ENCODE measurements around the gene DHX16. TPM values are rescaled to one million over a fixed set of nuclear protein-coding genes. Genes with fewer than 3 reads are reported as not detected.

DHX16 gene
- total and polyA plus RNA-seq, 9 of the 15 experiments (the other 6 are each of a cell fraction or from before 2014, with no cell fraction given): 14.6 to 66.1 (median 47.5) TPM

GRCh38 chr6:30617565-30618269 is 55.1 kb downstream of the DHX16 start, which contains the start of gene MRPS18B (continued):
- no peak for TF ChIP-seq RNF219 (CRISPR knock-in tag; IDR thresholded peaks at IDR 0.05)
- 0 out of 2 replicates have a peak, but pooled peaks have one; percentile 25 for TF ChIP-seq ZNF830 (CRISPR knock-in tag; IDR thresholded peaks at IDR 0.05)
- peak; percentile 99 for TF ChIP-seq SAP30 (IDR thresholded peaks at IDR 0.05; ENCODE audit: borderline replicate concordance, insufficient read depth, low read depth, low read length, poor library complexity, severe bottlenecking)
- TF ChIP-seq NEUROD1 (IDR thresholded peaks at IDR 0.05; ENCODE audit: borderline replicate concordance, low read depth, low read length, partially characterized antibody): no peak
- peak; percentile 85; the same call in 1 of the 2 replicates for TF ChIP-seq HSF4 (CRISPR knock-in tag; IDR thresholded peaks at IDR 0.05; ENCODE audit: borderline replicate concordance)
- TF ChIP-seq NONO (IDR thresholded peaks at IDR 0.05; ENCODE audit: low read depth in 2 of 2, low read length in 1 of 2): peak in 1 of 2 experiments; percentile 85; a peak in 1 of 4 replicates
- TF ChIP-seq ZNF584 (CRISPR knock-in tag; IDR thresholded peaks at IDR 0.05; ENCODE audit: low read depth): peak; percentile 68; the same call in 1 of the 2 replicates
- TF ChIP-seq, protein P1, sequence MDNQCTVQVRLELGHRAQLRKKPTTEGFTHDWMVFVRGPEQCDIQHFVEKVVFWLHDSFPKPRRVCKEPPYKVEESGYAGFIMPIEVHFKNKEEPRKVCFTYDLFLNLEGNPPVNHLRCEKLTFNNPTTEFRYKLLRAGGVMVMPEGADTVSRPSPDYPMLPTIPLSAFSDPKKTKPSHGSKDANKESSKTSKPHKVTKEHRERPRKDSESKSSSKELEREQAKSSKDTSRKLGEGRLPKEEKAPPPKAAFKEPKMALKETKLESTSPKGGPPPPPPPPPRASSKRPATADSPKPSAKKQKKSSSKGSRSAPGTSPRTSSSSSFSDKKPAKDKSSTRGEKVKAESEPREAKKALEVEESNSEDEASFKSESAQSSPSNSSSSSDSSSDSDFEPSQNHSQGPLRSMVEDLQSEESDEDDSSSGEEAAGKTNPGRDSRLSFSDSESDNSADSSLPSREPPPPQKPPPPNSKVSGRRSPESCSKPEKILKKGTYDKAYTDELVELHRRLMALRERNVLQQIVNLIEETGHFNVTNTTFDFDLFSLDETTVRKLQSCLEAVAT (IDR thresholded peaks at IDR 0.05): peak in 1 of 2 experiments; percentile 34; a peak in 2 of 4 replicates
- TF ChIP-seq MAFK (IDR thresholded peaks at IDR 0.05; ENCODE audit: low read length): peak; percentile 34
- TF ChIP-seq ZNF76 (CRISPR knock-in tag; IDR thresholded peaks at IDR 0.05; ENCODE audit: borderline replicate concordance): peak; percentile 46; the same call in 1 of the 2 replicates
- TF ChIP-seq GABPB1 (CRISPR knock-in tag; IDR thresholded peaks at IDR 0.05): peak; percentile 77
- TF ChIP-seq MECOM (CRISPR knock-in tag; IDR thresholded peaks at IDR 0.05): no peak
- TF ChIP-seq CEBPG (CRISPR knock-in tag; IDR thresholded peaks at IDR 0.05): peak; percentile 90
- TF ChIP-seq CEBPG (tag; conservative IDR thresholded peaks at IDR 0.05 in 1 of 2, IDR thresholded peaks at IDR 0.05 in 1 of 2): peak in 1 of 2 experiments; percentile 71; a peak in 2 of 4 replicates
- peak in 1 of 2 experiments; percentile 45; a peak in 1 of 4 replicates for TF ChIP-seq TRIM24 (IDR thresholded peaks at IDR 0.05)
- no peak for TF ChIP-seq CHD2 (IDR thresholded peaks at IDR 0.05; ENCODE audit: low read depth, low read length)
- TF ChIP-seq ZNF696 (CRISPR knock-in tag; conservative IDR thresholded peaks at IDR 0.05): no peak; the same call in 1 of the 2 replicates
- no peak for TF ChIP-seq SRSF7 (optimal IDR thresholded peaks at IDR 0.05; ENCODE audit: low read depth, low read length)
- TF ChIP-seq POLR3G (IDR thresholded peaks at IDR 0.05; ENCODE audit: extremely low read depth, insufficient read length, insufficient replicate concordance): no peak
- no peak for TF ChIP-seq NCOA2 (IDR thresholded peaks at IDR 0.05; ENCODE audit: partially characterized antibody in 2 of 2)
- TF ChIP-seq NRF1 (conservative IDR thresholded peaks at IDR 0.05 in 1 of 2, IDR thresholded peaks at IDR 0.05 in 1 of 2): peak; percentile 99 to 100
- no peak for TF ChIP-seq ILK (tag; IDR thresholded peaks at IDR 0.05; ENCODE audit: borderline replicate concordance, low read depth)
- peak; percentile 94 to 99 (median 97) for TF ChIP-seq YY1 (IDR thresholded peaks at IDR 0.05; ENCODE audit: borderline replicate concordance in 1 of 3, control insufficient read depth in 1 of 3, extremely low read depth in 1 of 3, insufficient read depth in 3 of 3, insufficient read length in 1 of 3, insufficient replicate concordance in 2 of 3, low read depth in 1 of 3, low read length in 2 of 3)
- TF ChIP-seq RFX5 (IDR thresholded peaks at IDR 0.05; ENCODE audit: low read depth, low read length): no peak

All from K562 (cell line).